ENCODE data around the gene OAS2.
"Not testable (repeated sequence)": the region's sequence is repeated elsewhere in the genome, so short reads cannot be mapped to it uniquely, and the experiment has no call there.

Gene OAS2

DNA sequence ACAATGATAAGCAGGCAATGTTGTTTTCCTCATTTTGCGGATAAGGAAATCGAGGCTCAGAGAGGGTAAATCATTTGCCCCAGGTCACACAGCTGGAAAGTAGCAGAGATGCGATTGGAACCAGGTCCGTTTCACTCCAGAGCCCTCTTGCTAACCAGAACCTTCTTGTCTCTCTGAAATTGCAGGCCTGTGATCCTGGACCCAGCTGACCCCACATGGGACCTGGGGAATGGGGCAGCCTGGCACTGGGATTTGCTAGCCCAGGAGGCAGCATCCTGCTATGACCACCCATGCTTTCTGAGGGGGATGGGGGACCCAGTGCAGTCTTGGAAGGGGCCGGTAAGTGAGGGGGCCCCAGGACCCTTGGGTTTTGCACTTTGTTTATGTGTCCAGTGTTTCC lies 30.6 kb upstream of the OAS2 start:
- TF ChIP-seq, protein P1, sequence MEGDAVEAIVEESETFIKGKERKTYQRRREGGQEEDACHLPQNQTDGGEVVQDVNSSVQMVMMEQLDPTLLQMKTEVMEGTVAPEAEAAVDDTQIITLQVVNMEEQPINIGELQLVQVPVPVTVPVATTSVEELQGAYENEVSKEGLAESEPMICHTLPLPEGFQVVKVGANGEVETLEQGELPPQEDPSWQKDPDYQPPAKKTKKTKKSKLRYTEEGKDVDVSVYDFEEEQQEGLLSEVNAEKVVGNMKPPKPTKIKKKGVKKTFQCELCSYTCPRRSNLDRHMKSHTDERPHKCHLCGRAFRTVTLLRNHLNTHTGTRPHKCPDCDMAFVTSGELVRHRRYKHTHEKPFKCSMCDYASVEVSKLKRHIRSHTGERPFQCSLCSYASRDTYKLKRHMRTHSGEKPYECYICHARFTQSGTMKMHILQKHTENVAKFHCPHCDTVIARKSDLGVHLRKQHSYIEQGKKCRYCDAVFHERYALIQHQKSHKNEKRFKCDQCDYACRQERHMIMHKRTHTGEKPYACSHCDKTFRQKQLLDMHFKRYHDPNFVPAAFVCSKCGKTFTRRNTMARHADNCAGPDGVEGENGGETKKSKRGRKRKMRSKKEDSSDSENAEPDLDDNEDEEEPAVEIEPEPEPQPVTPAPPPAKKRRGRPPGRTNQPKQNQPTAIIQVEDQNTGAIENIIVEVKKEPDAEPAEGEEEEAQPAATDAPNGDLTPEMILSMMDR (IDR thresholded peaks at IDR 0.05; ENCODE audit: poor library complexity, severe bottlenecking): no peak
- H3K36me3 ChIP-seq (ENCODE audit: low read depth): peaks cover 45% of the 10 kb centered on the region
- H3K4me1 ChIP-seq (ENCODE audit: insufficient read depth, poor library complexity, severe bottlenecking): peaks cover 2% of the 10 kb centered on the region

DNA sequence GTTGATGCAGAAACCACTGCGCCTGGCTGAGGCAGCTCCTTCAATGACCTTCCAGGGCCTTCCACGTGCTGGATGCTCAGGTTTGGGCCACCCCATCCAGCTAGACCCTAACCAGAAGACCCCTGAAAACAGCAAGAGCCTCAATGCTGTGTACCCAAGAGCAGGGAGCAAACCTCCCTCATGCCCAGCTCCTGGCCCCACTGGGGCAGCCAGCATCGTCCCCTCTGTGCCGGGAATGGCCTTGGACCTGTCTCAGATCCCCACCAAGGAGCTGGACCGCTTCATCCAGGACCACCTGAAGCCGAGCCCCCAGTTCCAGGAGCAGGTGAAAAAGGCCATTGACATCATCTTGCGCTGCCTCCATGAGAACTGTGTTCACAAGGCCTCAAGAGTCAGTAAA lies 29.5 kb upstream of the OAS2 start:
- TF ChIP-seq, protein P1 (IDR thresholded peaks at IDR 0.05; ENCODE audit: poor library complexity, severe bottlenecking): no peak
- no peak for DNase-seq (ENCODE audit: low spot score)
- no peaks in the 10 kb centered on the region for H3K9me3 ChIP-seq (ENCODE audit: severe bottlenecking)
- no peak overlapping the region for H3K27ac ChIP-seq (ENCODE audit: poor library complexity, severe bottlenecking)
- peaks cover 2% of the 10 kb centered on the region for H3K4me1 ChIP-seq (ENCODE audit: insufficient read depth, poor library complexity, severe bottlenecking)
- no peak overlapping the region for H3K4me3 ChIP-seq (ENCODE audit: severe bottlenecking)
- no peak for ATAC-seq (ENCODE audit: low read depth)
- no peaks in the 10 kb centered on the region for H3K27me3 ChIP-seq (ENCODE audit: insufficient read depth, poor library complexity, severe bottlenecking)
- H3K36me3 ChIP-seq (ENCODE audit: low read depth): peaks cover 42% of the 10 kb centered on the region

More for the DNA sequence above, 30.6 kb upstream of the OAS2 start:
- DNase-seq (ENCODE audit: low spot score) (no peak), ATAC-seq (ENCODE audit: low read depth) (no peak)
- Histone ChIP-seq H3K4me3 (ENCODE audit: severe bottlenecking) (no peak overlapping the region), H3K9me3 (ENCODE audit: severe bottlenecking) (no peaks in the 10 kb centered on the region), H3K27me3 (ENCODE audit: insufficient read depth, poor library complexity, severe bottlenecking) (no peaks in the 10 kb centered on the region), H3K27ac (ENCODE audit: poor library complexity, severe bottlenecking) (no peak overlapping the region)

DNA sequence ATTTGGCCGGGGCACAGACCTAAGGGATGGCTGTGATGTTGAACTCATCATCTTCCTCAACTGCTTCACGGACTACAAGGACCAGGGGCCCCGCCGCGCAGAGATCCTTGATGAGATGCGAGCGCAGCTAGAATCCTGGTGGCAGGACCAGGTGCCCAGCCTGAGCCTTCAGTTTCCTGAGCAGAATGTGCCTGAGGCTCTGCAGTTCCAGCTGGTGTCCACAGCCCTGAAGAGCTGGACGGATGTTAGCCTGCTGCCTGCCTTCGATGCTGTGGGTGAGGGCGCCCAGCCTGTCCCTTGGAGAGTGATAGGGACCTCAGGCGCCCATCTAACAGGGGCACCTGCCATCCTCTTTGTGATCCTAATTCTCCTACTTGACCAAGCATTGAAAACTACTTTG lies 27.6 kb upstream of the OAS2 start:
- DNase-seq (ENCODE audit: low spot score): no peak
- Histone ChIP-seq H3K27ac (ENCODE audit: poor library complexity, severe bottlenecking) (no peak overlapping the region), H3K9me3 (ENCODE audit: severe bottlenecking) (no peaks in the 10 kb centered on the region), H3K36me3 (ENCODE audit: low read depth) (peaks cover 31% of the 10 kb centered on the region), H3K27me3 (ENCODE audit: insufficient read depth, poor library complexity, severe bottlenecking) (no peaks in the 10 kb centered on the region), H3K4me1 (ENCODE audit: insufficient read depth, poor library complexity, severe bottlenecking) (peaks cover 2% of the 10 kb centered on the region), H3K4me3 (ENCODE audit: severe bottlenecking) (no peak overlapping the region)
- no peak for ATAC-seq (ENCODE audit: low read depth)
- TF ChIP-seq, protein P1 (IDR thresholded peaks at IDR 0.05; ENCODE audit: poor library complexity, severe bottlenecking): no peak

DNA sequence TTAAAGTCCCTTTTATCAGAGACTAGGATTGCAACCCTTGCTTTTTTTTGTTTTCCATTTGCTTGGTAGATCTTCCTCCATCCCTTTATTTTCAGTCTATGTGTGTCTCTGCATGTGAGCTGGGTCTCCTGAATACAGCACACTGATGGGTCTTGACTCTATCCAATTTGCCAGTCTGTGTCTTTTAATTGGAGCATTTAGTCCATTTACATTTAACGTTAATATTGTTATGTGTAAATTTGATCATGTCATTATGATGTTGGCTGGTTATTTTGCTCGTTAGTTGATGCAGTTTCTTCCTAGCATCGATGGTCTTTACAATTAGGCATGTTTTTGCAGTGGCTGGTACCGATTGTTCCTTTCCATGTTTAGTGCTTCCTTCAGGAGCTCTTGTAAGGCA lies 21.2 kb upstream of the OAS2 start:
- H3K27ac ChIP-seq (ENCODE audit: poor library complexity, severe bottlenecking); H3K9me3 ChIP-seq (ENCODE audit: severe bottlenecking); ATAC-seq (ENCODE audit: low read depth); H3K27me3 ChIP-seq (ENCODE audit: insufficient read depth, poor library complexity, severe bottlenecking); H3K4me1 ChIP-seq (ENCODE audit: insufficient read depth, poor library complexity, severe bottlenecking); DNase-seq (ENCODE audit: low spot score); H3K4me3 ChIP-seq (ENCODE audit: severe bottlenecking): not testable (repeated sequence)
- H3K36me3 ChIP-seq (ENCODE audit: low read depth): peaks cover 22% of the 10 kb centered on the region

DNA sequence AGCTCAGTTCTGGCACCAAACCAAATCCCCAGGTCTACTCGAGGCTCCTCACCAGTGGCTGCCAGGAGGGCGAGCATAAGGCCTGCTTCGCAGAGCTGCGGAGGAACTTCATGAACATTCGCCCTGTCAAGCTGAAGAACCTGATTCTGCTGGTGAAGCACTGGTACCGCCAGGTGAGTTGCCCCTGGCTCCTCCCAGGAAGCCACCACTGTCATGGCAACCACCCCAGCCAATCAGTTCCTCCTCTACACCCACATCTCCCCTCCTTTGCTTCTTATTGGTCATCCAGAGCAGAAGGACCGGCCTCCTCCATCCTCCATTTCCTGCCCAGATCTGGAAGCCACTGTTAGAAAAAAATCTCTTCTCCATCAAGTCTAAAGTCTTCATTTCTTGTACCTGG lies 17.2 kb upstream of the OAS2 start:
- Histone ChIP-seq H3K4me1 (ENCODE audit: insufficient read depth, poor library complexity, severe bottlenecking) (no peaks in the 10 kb centered on the region), H3K27me3 (ENCODE audit: insufficient read depth, poor library complexity, severe bottlenecking) (no peaks in the 10 kb centered on the region), H3K27ac (ENCODE audit: poor library complexity, severe bottlenecking) (no peak overlapping the region), H3K4me3 (ENCODE audit: severe bottlenecking) (no peak overlapping the region), H3K36me3 (ENCODE audit: low read depth) (peaks cover 28% of the 10 kb centered on the region), H3K9me3 (ENCODE audit: severe bottlenecking) (peaks cover 4% of the 10 kb centered on the region)
- TF ChIP-seq, protein P1 (IDR thresholded peaks at IDR 0.05; ENCODE audit: poor library complexity, severe bottlenecking): no peak
- ATAC-seq (ENCODE audit: low read depth) (no peak), DNase-seq (ENCODE audit: low spot score) (no peak)
